BE2C (cell line): ENCODE measurements around the gene GALNT16.
"Not testable (repeated sequence)": the region's sequence is repeated elsewhere in the genome, so short reads cannot be mapped to it uniquely, and the experiment has no call there.

Experiments used
- DNase-seq: peaks from one replicate; pipeline ENCODE4 v3.0.0-alpha.2; 2020
- H3K27me3 ChIP-seq: fragments of 250-450 bp; sonication (Bioruptor Pico); 2 replicates; pipeline ENCODE4 v1.5.1; 2020; ENCODE audit warnings: mild to moderate bottlenecking
- H3K36me3 ChIP-seq: fragments of 250-450 bp; sonication (Bioruptor Pico); 2 replicates; pipeline ENCODE4 v1.5.1; 2020; ENCODE audit warnings: mild to moderate bottlenecking
- H3K4me1 ChIP-seq: fragments of 250-450 bp; sonication (Bioruptor Pico); 2 replicates; pipeline ENCODE4 v1.5.1; 2020
- H3K4me3 ChIP-seq: 2 replicates; pipeline ENCODE4 v1.5.1; 2011; ENCODE audit warnings: low read depth, low read length
- H3K9me3 ChIP-seq: fragments of 250-450 bp; sonication (Bioruptor Pico); 2 replicates; pipeline ENCODE4 v1.5.1; 2020
- TF ChIP-seq, protein P1 (sequence below): IDR thresholded peaks from 2 replicates; pipeline ENCODE4 v1.5.1; 2012; ENCODE audit warnings: mild to moderate bottlenecking, low read depth, low read length

The GALNT16 gene

DNA sequence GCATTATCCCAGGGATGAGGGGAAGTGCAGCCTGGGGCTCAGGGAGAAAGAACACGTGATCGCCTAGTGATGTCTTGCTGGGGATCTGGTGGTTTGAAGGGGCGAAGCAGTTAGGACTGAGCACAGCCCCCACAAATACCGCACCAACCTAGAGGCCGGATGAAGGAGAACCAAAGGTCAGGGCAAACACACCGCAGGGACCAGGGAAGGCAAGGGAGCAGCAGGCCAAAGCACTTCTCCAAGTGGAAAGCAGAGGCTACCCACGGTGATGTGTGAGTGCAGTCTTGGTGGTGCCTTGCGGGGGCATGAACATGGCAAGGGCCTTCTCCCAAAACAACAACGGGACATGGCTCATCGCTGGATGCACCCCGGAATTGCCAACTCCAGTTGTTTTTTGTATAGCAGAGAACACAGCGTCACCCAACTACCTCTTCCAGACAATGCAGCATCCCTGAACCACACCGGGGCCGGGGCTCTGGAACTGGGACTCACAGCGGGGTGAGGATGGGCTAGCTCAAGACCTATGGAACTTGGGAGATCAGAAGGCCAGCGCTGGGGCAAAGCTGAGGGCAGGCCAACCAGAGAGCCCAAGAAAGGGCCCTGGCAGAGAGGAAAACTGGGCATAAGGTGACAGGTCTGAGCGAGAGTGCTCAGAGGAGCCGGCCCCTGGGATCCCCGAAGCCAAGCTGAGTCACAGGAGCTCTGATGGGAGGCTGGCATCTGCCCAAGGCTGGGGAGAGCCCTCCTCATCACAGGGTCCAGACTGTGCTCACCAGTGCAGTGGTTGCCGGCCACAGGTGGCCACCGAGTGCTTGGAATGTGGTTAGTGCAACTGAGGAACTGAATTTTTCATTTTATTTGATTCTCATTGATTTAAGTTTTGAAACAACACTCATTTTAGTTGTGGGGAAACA, 11.1 kb downstream of the GALNT16 start:
- TF ChIP-seq, protein P1, sequence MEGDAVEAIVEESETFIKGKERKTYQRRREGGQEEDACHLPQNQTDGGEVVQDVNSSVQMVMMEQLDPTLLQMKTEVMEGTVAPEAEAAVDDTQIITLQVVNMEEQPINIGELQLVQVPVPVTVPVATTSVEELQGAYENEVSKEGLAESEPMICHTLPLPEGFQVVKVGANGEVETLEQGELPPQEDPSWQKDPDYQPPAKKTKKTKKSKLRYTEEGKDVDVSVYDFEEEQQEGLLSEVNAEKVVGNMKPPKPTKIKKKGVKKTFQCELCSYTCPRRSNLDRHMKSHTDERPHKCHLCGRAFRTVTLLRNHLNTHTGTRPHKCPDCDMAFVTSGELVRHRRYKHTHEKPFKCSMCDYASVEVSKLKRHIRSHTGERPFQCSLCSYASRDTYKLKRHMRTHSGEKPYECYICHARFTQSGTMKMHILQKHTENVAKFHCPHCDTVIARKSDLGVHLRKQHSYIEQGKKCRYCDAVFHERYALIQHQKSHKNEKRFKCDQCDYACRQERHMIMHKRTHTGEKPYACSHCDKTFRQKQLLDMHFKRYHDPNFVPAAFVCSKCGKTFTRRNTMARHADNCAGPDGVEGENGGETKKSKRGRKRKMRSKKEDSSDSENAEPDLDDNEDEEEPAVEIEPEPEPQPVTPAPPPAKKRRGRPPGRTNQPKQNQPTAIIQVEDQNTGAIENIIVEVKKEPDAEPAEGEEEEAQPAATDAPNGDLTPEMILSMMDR, result no peak
- no peaks in the 10 kb centered on the region for H3K4me1 ChIP-seq
- no peaks in the 10 kb centered on the region for H3K36me3 ChIP-seq
- no peaks in the 10 kb centered on the region for H3K27me3 ChIP-seq
- H3K9me3 ChIP-seq, result no peaks in the 10 kb centered on the region
- DNase-seq, result no peak
- no peak overlapping the region for H3K4me3 ChIP-seq

DNA sequence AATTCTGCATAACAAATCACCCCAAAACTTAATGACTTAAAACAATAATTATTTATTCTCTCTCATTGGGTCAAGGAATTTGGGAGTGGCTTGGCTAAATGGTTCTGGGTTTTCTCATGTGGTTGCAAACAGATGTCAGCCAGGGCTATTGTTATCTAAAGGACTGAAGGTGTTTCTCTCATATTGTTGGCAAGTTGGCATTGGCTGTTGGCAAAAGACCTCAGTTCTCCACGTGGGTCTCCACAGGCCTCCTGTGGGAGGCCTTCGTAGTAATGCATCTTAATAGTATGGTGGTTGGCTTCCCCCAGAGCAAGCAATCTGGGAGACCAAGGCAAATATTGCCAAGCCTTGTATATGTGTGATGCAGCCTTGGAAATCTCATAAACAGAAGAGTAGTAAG, 14.4 kb downstream of the GALNT16 start:
- Histone ChIP-seq H3K9me3 (no peaks in the 10 kb centered on the region), H3K27me3 (no peaks in the 10 kb centered on the region), H3K4me1 (no peaks in the 10 kb centered on the region), H3K36me3 (no peaks in the 10 kb centered on the region), H3K4me3 (no peak overlapping the region)
- TF ChIP-seq, protein P1, result no peak
- no peak for DNase-seq

DNA sequence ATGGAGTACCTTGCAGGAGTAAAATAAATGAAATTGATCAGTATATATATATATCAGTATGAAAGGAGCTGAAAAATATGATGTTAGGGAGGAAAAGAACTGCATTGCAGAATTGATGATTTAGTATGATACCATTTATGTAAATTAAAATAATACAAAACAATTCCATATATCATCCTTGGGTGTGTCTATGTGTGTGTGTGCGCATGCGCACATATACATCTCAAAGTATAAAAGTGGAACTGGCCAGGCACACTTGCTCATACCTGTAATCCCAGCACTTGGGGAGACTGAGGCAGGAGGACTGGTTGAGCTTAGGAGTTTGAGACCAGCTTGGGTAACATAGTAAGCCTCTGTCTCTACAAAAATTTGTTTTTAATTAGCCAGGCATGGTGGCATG, 15.4 kb downstream of the GALNT16 start:
- TF ChIP-seq, protein P1, result no peak
- Histone ChIP-seq H3K36me3 (no peaks in the 10 kb centered on the region), H3K27me3 (no peaks in the 10 kb centered on the region), H3K4me3 (no peak overlapping the region), H3K9me3 (no peaks in the 10 kb centered on the region), H3K4me1 (no peaks in the 10 kb centered on the region)
- DNase-seq, result no peak

DNA sequence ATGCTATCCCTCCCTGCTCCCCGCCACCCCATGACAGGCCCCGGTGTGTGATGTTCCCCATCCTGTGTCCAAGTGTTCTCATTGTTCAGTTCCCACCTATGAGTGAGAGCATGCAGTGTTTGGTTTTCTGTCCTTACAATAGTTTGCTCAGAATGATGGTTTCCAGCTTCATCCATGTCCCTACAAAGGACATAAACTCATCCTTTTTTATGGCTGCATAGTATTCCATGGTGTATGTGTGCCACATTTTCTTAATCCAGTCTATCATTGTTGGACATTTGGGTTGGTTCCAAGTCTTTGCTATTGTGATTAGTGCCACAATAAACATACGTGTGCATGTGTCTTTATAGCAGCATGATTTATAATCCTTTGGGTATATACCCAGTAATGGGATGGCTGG, 17.4 kb downstream of the GALNT16 start:
- H3K36me3 ChIP-seq, result not testable (repeated sequence)

DNA sequence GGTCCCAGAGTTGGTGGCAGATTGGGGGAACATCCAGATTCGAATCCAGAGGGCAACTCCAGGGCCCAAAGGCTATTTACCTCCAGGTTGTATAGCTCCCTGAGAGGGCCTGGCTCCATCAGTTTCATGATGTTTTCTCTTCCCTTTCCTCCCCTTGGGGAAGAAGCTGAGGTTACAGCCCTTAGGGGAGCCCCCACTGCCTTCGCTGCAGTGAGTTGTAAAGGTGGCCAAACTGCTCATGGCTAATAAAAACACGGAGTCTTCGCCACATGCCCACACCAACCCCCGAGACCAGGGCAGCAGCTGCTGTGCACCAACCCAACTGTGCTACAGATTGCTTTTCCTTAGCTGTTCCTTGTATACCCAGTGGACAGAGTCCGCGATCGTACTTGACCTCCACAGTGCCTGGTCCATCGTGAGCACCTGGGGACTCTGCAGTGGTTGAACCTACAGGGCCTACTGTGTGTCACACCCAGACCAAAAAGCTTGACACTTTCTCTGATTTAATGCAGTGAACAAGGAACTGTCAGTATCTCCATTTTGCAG, 20.9 kb downstream of the GALNT16 start:
- Histone ChIP-seq H3K4me1 (no peaks in the 10 kb centered on the region), H3K27me3 (no peaks in the 10 kb centered on the region), H3K36me3 (no peaks in the 10 kb centered on the region), H3K9me3 (no peaks in the 10 kb centered on the region), H3K4me3 (no peak overlapping the region)
- TF ChIP-seq, protein P1, result no peak
- no peak for DNase-seq

More for the DNA sequence above, 17.4 kb downstream of the GALNT16 start:
- H3K4me1 ChIP-seq, H3K27me3 ChIP-seq, H3K4me3 ChIP-seq, H3K9me3 ChIP-seq, DNase-seq: not testable (repeated sequence)

DNA sequence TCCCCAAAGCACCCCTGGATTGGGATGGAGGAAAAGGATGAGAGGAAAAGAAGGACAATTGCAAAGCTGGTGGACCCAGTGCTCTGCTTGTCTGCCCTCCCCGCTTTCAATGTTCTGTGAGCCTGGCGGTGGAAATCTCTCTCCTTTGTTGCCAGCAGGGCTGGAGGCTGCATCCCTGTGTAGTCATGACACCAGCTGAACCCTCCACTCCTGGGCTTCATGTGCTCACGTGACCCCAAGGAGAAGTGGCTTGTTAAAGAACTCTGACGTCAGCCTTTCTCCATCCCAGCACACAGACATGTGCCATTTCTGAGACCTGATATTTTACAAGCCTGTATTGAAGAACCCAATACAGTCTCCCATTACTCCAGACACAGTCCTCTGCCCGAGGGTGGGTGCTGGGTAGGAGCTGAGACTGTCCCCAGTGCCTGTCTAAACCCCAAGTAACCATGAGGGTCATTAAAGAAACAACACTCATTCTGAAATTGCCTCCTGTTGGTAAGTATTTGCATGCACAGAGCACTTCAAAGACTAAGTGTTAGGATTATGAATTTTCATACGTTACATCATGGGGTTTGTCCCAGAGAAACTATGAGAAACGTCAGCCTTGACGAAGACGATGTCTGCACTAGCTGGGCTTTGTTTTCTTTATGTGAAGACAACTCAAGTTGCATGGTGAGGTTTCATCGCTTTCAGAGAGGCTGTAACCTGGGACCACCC, 21.7 kb downstream of the GALNT16 start:
- H3K9me3 ChIP-seq, result no peaks in the 10 kb centered on the region
- DNase-seq, result no peak
- H3K36me3 ChIP-seq, result no peaks in the 10 kb centered on the region
- no peaks in the 10 kb centered on the region for H3K27me3 ChIP-seq
- no peaks in the 10 kb centered on the region; the same call in 1 of the 2 replicates for H3K4me1 ChIP-seq
- TF ChIP-seq, protein P1, result no peak
- no peak overlapping the region for H3K4me3 ChIP-seq
